ENCODE results near the gene NCOR2. TPM values are rescaled to one million over a fixed set of nuclear protein-coding genes. Genes with fewer than 3 reads are reported as not detected.

Gene NCOR2
- polyA plus RNA-seq, 1 donor from 2014 or later: 4.8 TPM

- TF ChIP-seq, protein P1, sequence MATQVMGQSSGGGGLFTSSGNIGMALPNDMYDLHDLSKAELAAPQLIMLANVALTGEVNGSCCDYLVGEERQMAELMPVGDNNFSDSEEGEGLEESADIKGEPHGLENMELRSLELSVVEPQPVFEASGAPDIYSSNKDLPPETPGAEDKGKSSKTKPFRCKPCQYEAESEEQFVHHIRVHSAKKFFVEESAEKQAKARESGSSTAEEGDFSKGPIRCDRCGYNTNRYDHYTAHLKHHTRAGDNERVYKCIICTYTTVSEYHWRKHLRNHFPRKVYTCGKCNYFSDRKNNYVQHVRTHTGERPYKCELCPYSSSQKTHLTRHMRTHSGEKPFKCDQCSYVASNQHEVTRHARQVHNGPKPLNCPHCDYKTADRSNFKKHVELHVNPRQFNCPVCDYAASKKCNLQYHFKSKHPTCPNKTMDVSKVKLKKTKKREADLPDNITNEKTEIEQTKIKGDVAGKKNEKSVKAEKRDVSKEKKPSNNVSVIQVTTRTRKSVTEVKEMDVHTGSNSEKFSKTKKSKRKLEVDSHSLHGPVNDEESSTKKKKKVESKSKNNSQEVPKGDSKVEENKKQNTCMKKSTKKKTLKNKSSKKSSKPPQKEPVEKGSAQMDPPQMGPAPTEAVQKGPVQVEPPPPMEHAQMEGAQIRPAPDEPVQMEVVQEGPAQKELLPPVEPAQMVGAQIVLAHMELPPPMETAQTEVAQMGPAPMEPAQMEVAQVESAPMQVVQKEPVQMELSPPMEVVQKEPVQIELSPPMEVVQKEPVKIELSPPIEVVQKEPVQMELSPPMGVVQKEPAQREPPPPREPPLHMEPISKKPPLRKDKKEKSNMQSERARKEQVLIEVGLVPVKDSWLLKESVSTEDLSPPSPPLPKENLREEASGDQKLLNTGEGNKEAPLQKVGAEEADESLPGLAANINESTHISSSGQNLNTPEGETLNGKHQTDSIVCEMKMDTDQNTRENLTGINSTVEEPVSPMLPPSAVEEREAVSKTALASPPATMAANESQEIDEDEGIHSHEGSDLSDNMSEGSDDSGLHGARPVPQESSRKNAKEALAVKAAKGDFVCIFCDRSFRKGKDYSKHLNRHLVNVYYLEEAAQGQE (IDR thresholded peaks at IDR 0.05; ENCODE audit: borderline replicate concordance): no peak
Measured at GRCh38 chr12:124594851-124595250, 27.4 kb upstream of the NCOR2 start (continued).

DNA sequence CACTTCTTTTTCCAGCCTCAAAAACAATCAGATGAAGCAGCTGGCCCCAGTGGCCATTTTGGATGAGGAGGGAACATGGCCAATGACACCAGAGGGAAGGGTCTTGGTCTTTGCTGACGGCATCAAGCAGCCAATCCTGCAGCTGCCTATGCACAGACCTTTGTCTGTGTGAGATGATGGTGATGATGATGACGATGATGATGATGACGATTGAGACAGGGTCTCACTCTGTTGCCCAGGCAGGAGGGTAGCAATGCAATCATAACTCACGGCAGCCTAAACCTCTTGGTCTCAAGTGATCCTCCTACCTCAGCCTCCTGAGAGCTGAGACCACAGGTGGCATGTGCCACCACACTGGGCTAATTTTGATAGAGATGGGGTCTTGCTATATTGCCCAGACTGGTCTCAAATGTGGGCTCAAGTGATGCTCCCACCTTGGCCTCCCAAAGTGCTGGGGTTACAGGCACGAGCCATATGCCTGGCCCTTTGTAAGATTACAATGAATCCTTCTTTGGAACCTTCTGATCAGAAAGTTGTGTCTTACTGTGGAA, 26.5 kb upstream of the NCOR2 start:
- TF ChIP-seq CTCF (IDR thresholded peaks at IDR 0.05; ENCODE audit: poor library complexity, severe bottlenecking) (no peak), RAD21 (conservative IDR thresholded peaks at IDR 0.05) (no peak), EP300 (conservative IDR thresholded peaks at IDR 0.05; ENCODE audit: poor library complexity, severe bottlenecking) (no peak), EZH2 (IDR thresholded peaks at IDR 0.05; ENCODE audit: borderline replicate concordance, insufficient read depth, low read length, poor library complexity, severe bottlenecking) (no peak), MXI1 (conservative IDR thresholded peaks at IDR 0.05; ENCODE audit: poor library complexity, severe bottlenecking) (no peak), TAF1 (IDR thresholded peaks at IDR 0.05; ENCODE audit: low read depth) (no peak), SMC3 (conservative IDR thresholded peaks at IDR 0.05; ENCODE audit: poor library complexity) (no peak), POLR2AphosphoS5 (IDR thresholded peaks at IDR 0.05) (no peak)
- TF ChIP-seq, protein P1 (IDR thresholded peaks at IDR 0.05; ENCODE audit: borderline replicate concordance): no peak
- no peak overlapping the region for H3K9ac ChIP-seq (ENCODE audit: low read length)
- no peaks in the 10 kb centered on the region for H3K79me2 ChIP-seq (replicated peaks; ENCODE audit: insufficient read depth, low read length)
- H2AFZ ChIP-seq (ENCODE audit: low read depth, low read length): no peak overlapping the region
- H3K9me3 ChIP-seq (ENCODE audit: low read length): no peaks in the 10 kb centered on the region
- H3K27ac ChIP-seq (ENCODE audit: low read length): no peak overlapping the region
- H3K27me3 ChIP-seq (ENCODE audit: insufficient read depth, low read depth, low read length): no peaks in the 10 kb centered on the region
- no peaks in the 10 kb centered on the region for H3F3A ChIP-seq (ENCODE audit: insufficient read depth, low read length, poor library complexity, severe bottlenecking)
- H3K4me2 ChIP-seq (ENCODE audit: low read length): no peak overlapping the region
- no peaks in the 10 kb centered on the region for H4K20me1 ChIP-seq (ENCODE audit: insufficient read depth)
- H3K36me3 ChIP-seq (ENCODE audit: insufficient read depth, low read length): no peaks in the 10 kb centered on the region
- H3K9me2 ChIP-seq (ENCODE audit: insufficient read depth, low read length): no peaks in the 10 kb centered on the region
- no peak overlapping the region for H3K4me3 ChIP-seq (ENCODE audit: low read length)

All from neural cell (in vitro differentiated cells).